GM18519 (cell line): Measurements from ENCODE around the gene AVPR1B.
"Not testable (repeated sequence)": the region's sequence is repeated elsewhere in the genome, so short reads cannot be mapped to it uniquely, and the experiment has no call there.

Experiments
- ATAC-seq: cut with Tn5 transposase; IDR thresholded peaks from one replicate; pipeline ENCODE4 v1.9.1; 2021; ENCODE audit warnings: mild to moderate bottlenecking, moderate library complexity; ENCODE audit not compliant: unreplicated experiment, low FRiP score

AVPR1B gene

DNA sequence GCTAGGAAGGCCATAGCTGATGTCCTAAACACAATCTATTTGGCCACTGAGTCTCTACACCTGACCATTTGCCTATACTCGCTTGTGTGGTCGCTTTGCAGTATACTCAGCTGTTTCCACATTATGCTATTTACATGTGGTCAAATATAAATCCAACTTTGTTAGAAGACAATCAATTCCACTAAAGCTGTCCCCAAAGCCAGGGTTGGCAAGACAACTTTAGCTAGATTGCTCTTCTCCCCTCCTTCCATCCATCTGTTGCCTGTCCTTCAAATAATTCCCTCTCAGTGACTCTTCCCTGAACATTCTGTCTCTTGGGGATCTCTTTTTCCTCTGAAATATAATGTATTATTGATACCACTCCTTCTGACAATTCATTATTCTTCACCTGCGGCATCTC is 30.1 kb downstream of the AVPR1B start:
- ATAC-seq, result no peak

DNA sequence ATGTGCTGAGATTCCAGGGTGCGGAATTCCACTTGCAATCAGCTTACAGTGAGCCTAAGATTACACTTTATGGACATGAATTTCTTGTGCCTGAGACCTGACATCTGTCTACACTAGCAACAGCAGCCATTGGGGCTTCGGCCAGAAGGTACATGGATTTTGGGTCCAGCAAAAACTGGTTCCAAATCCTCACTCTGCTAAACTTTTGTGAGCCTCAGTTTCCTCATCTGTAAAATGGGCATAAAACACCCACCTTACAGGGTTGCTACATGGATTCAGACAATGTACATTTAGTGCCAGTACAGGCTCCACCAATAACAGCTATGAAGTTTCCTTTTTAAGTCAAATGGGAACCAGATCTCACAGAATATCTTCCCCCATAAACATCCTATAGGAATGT is 33.4 kb downstream of the AVPR1B start:
- ATAC-seq, result no peak

DNA sequence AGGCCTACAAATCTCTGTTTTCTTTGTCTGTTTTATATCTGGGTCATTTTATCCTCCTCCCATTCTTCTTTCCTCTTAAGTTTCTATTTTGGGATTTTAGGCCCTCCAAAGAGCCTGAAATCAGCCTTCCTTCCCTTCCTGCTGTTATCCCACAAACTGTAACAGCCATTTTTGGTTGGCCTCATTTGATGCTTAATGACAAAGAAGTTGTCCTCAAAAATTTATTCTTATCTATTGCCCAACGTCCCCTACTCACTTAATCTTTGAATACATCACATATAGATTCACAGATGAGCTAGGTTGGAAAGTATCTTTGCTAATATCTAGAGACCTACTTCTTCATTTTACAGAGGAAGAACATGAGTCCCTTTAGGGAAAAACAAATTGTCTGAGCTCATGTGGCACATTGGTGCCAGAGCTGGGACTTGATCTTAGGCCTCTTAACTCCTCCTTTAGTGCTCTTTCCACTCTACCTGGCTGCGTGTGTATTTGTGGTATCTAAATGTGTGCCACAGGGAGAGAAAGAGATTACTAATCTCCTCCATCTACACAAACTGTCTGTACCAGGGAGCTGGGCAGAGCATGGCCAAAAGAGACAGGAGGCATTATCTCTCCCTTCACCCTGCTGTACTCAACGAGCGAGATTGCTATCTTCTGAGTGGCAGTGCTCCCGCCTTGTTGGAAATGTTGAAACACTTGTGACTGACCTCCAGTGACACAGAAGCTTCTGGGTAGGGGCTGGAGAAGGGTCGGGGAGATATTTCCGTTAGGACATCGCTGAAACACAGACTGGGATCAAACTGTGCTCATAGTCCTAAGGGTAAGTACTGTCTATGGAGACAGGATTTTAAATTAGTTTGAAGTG is 34.1 kb downstream of the AVPR1B start:
- no peak for ATAC-seq

DNA sequence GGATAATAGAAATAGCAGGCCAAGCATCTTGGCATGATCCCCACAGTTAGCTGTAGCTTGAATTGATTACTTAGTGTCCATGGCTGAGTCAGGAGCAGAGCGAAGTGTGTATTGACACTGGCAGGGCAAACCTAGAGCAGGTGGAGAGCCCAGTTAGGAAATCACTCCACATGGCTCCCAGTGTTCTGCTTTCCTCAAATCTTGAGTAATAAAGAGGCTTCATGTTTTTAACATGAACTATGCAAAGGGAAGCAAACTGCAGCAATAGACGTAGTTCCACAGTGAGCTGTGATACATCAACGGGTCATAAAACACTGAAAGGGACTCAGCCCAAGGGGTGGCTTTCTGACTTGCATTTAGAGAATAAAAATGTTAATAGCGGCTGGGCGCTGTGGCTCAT is 35.3 kb downstream of the AVPR1B start:
- ATAC-seq, result no peak

DNA sequence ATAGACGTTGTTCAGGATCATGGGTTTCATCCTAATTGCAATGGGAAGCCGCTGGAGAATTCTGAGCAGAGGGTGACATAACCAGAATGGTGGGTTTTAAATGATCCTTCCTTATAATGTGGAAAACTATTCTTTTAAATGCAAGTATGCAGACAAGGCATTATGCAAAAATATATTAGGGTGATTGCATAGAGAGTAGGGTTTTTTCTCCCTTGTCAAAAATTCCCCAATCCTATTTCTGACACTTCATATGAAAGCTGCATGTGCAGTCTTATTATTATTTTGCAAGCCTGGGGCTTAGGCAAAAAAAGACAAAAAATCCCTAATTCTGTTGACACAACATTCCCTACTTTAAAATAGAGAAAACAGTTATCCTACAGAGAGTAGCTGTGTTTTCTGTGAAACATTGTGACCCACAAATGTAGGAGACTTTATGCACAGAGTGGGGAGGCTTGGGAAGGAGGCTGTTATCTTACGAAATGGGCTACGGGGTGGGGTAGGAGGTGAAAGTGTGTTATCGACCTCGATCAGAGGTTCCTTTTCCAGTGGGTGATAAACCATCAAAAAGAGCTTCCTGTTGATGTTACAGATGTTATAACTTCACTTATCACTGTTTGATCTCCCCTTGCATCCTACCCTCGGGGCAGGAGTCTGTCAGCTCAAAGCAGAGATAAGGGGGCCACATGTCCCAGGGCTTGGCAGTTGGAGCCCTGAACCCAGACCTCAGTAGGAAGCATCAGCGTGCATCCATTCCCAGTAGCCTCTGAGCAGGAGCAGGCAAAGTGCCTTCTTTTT is 37.0 kb downstream of the AVPR1B start:
- ATAC-seq, result no peak

DNA sequence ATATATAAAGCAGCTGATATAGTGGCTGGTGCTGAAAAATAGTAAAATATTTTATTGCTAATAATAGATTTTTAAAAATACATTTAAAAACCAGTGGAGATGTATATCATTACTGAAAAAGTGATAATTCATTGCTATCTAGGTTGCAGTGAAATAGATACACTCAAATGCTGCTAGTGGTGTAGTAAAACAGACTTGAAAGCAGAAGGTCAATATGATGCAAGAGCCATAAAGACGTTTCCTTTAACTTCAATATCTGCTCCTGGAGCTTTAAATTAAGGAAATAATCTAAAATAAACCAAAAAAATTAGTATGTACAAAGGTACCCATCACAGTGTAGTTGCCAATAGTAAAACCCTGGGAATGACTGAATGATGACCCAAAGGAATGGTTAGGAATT is 38.1 kb downstream of the AVPR1B start:
- no peak for ATAC-seq

DNA sequence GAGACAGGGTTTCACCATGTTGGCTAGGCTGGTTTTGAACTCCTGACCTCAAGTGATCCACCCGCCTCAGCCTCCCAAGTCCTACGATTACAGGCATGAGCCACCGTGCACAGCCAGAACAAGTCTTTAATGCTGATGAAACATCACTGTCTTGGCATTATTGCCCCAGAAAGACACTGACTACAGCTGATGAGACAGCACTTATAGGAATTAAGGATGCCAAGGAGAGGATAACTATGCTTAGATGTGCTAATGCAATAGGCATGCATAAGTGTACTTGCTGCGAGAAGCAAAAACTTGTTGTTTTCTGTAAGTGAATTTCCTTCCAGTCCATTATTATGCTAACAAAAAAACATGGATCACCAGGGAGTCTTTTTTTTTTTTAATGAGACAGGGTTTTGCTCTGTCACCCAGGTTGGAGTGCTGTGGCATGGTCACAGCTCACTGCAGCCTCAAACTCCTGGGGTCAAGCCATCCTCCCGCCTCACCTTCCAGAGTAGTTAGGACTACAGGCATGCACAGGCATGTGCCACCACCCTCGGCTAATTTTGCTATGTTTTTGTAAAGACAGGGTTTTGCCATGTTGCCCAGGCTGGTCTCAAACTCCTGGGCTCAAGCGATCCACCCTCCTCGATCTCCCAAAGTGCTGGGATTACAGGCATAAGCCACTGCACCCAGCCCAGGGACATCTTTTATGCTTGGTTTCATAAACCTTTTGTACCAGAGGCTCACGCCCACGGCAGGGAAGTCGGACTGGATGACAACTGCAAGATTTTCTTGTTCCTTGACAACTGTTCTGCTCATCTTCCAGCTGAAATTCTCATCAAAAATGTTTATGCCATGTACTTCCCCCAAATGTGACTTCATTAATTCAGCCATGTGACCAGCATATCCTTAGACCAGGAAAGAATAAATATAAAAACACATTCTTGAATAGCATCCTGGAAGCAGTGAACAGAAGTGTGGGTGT is 41.1 kb downstream of the AVPR1B start:
- no peak for ATAC-seq

DNA sequence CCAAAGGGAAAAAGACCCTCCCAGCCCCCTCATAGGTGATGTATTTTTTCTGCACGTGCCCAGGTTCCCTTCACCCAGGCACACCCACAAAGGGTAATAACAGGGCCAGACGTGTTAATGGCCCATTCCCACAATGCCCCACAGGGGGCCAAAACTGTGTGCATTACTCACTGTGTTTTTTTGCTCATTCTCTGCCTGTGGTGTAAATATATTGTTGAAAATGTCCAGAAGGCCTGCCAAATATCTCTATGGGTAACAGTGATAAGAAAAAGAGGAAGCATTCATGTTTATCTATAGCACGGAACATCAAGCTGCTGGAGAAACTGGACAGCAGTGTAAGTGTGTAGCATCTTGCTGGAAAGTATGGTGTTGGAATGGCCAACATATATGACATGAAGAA is 42.3 kb downstream of the AVPR1B start:
- no peak for ATAC-seq

DNA sequence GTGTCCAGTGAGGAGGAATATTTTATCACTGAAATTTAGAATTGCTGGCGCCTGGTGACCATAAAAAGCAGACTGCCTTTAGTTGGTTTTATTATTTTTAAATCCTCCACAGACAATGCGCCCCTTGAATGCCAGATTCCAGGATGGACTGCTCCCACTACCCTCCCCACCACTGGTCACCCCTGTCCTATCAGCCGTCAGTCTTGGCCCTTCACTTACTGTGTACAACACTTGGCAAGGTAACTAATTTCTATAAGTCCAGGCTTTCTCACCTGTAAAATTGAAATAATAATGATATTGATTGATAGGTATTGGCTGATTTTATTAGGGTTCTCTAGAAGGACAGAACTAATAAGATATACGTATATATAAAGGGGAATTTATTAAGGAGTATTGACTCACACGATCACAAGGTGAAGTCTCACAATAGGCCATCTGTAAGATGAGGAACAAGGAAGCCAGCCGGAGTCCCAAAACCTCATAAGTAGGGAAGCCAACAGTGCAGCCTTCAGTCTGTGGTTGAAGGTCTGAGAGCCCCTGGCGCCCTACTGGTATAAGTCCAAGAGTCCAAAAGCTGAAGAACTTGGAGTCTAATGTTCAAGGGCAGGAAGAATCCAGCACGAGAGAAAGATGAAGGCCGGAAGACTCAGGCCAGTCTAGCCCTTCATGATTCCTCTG is 46.4 kb downstream of the AVPR1B start:
- ATAC-seq, result no peak

DNA sequence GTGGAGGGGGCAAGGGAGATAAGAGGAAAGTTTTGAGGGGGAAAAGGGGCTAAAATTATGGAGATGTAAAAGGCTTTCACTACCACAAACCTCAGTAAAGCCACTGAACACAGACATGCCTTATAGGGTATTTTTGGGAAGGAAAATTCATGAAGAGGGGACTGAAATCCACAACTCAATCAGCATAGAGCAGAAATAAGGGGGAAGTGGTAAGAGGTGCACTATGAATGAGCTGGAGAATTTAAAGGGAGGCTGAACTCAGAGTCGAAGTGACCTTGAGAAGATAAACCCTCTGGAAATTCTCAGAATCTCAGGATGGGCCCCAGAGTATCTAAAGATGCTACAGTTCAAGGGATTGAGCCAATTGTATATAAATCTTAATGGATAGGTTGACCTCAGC is 48.9 kb downstream of the AVPR1B start:
- ATAC-seq, result no peak

DNA sequence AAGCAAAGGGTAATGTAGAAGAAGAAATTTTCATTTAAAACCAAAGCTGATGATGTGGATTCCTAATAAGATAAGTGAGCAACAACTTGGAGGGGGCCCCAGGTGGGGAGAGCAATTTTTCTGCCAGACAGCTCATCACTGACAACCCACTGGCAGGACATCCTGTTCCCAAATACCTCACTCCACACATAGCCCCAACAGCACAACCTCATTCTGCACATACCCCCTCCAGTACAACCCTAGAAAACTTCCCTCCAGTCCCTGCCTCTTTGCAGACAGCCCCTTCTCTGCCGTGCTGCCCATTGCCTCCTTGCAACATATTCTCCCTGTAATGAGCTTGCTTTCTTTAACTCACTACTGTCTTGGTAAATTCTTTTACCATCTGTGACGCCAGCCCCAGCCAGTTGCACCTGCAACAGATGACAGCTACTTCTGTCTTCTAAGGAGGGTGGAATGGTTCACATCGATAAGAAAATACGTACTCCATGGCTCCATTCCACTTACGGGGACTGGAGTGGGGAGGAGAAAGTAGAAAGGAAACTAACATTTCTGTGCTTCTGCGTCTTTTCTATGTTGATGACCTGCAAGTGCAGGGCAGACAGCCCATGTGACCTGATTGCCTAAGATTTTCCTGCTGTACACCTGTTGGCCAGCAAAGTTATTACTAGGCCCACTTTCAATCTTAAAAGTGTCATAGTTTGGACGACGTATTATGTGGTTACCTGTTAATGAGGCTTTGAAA is 49.5 kb downstream of the AVPR1B start:
- peak; percentile 40 for ATAC-seq

DNA sequence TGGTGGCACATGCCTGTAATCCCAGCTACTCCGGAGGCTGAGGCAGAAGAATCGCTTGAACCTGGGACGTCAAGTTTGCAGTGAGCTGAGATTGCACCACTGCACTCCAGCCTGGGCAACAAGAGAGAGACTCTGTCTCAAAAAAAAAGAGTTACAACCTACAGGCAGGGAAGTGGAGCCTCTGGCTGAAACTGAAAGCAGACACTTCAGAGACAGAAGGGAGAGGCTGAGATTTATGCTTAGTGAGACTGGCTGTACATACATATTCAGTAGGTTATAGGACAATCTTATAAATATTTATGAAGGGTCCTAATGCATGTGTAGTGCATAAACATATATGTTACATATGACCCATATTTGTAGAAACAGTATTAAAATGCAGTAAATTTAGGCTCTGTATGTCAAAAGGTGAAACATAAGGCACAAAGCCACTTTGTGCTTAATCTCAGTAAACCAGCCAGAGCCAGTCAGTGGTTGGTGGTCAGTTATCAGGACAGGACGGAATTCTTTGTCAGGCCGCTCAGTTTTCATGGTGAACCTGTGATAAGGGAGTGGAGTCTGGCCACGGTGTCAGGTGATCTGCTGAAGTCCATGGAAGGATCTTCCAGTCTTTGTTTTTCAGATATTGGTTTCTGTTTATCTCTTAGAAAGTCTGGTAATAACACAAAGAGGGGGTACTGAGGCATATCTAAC is 50.6 kb downstream of the AVPR1B start:
- peak; percentile 60 for ATAC-seq

DNA sequence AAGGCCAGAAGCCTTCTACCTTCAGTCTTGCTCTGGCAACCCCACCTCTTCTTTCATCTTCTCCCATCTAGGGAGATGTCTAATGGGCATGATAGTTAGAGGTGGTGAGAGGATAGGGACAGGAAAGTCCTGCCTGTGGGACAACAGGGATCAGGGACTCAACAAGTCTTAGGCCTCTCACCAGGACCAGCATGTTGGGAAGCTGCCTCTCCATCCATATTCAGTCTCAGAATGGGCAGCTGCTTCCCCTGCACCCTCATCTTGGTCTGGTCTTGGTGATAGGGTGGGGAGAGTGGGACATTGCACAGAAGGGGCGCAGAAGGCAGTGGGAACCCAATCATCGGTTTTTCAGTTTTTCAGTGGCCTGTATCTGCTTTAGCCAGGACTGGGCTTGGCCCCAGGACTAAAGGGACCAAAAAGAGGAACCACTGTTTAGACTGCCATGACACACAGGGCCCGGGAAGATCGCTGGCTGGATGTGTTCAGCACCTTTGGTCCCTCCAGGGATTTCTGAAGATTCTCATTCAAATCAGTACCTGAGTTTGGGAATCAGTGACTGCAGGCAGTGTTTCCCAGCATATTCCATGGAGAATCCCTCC is 51.5 kb downstream of the AVPR1B start:
- ATAC-seq, result no peak

DNA sequence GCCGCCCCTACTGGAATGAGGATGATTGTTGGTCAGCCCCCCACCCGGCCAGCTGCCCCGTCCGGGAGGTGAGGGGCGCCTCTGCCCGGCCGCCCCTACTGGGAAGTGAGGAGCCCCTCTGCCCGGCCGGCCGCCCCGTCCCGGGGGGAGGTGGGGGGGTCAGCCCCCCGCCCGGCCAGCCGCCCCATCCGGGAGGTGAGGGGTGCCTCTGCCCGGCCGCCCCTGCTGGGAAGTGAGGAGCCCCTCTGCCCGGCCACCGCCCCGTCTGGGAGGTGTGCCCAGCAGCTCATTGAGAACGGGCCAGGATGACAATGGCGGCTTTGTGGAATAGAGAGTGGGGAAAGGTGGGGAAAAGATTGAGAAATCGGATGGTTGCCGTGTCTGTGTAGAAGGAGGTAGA is 52.7 kb downstream of the AVPR1B start:
- not testable (repeated sequence) for ATAC-seq

DNA sequence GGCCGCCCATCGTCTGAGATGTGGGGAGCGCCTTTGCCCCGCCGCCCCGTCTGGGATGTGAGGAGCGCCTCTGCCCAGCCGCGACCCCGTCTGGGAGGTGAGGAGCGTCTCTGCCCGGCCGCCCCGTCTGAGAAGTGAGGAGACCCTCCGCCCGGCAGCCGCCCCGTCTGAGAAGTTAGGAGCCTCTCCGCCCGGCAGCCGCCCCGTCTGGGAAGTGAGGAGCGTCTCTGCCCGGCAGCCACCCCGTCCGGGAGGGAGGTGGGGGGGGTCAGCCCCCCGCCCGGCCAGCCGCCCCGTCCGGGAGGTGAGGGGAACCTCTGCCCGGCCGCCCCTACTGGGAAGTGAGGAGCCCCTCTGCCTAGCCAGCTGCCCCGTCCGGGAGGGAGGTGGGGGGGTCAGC is 53.2 kb downstream of the AVPR1B start:
- ATAC-seq, result not testable (repeated sequence)

DNA sequence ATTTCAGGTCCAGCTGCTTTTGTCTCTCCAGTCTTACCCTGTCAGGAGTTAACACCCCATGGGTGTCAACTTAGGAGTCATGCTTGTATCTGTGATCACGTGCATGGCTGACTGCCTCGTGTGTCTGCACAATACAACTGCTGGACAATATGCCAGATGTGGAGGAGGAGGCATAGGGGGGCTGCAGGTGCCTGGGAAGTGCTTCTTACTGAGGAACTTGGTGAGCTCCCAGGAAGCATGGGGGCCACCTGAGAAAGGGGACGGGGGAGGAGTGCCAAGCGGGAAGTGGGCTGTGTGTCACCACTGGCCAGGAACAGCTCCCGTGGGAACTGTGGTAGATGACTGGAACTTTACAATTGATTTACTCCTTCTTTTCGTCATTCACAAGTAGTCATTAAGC is 54.7 kb downstream of the AVPR1B start:
- ATAC-seq, result no peak

DNA sequence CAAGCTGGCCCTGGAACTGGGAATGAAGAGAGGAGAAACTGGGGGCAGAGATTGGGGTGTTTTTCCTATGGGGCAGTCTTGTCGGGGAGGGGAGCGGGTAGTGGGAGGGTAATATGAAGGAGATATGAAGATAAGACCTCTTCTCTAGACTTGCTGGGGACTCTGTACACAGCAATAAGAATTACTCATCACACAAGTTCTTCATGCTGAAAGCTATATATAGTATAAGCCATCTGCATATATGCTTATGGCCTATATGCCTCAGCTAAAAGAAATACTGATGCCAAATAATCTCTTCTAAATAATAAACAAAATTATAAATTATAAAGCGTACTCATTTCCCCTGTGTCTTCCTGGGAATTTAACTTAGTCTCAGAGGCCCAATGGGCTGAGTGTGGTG is 56.3 kb downstream of the AVPR1B start:
- ATAC-seq, result no peak
